Stomach (tissue), 9 donors: Measurements from ENCODE around the gene MRPL19. TPM values are rescaled to one million over a fixed set of nuclear protein-coding genes. Genes with fewer than 3 reads are reported as not detected.

Source experiments
- DNase-seq, 2 donors: peaks; one replicate each; pipeline versions ENCODE4 v3.0.0 to v3.0.0-alpha.2; 2013 to 2019
- H3K27ac ChIP-seq, 5 donors: fragments of 200-600 bp in 4 of 5; sonication (generic) in 4 of 5; one replicate each; pipeline ENCODE4 v1.5.1; 2013 to 2019; ENCODE audit warnings: mild to moderate bottlenecking in 1 of 5, moderate library complexity in 1 of 5
- H3K27me3 ChIP-seq, 3 donors: fragments of 200-600 bp; sonication (generic); one replicate each; pipeline ENCODE4 v1.5.1; 2017 to 2019; ENCODE audit warnings: mixed run types in 1 of 3
- H3K36me3 ChIP-seq, 4 donors: fragments of 200-600 bp; sonication (generic); 1 replicate in 3 of 4; 2 replicates in 1 of 4; pipeline ENCODE4 v1.5.1; 2016 to 2019
- H3K4me1 ChIP-seq, 4 donors: fragments of 200-600 bp; sonication (generic); one replicate each; pipeline ENCODE4 v1.5.1; 2016 to 2019
- H3K4me3 ChIP-seq, 4 donors: fragments of 200-600 bp; sonication (generic) in 3 of 4; one replicate each; pipeline ENCODE4 v1.5.1; 2016 to 2019; ENCODE audit warnings: mild to moderate bottlenecking in 1 of 4
- H3K9me3 ChIP-seq, 4 donors: fragments of 200-600 bp; sonication (generic); one replicate each; pipeline ENCODE4 v1.5.1; 2016 to 2019
- EP300 ChIP-seq: sonication (generic); formaldehyde crosslinking; IDR thresholded peaks from one replicate; pipeline ENCODE4 v1.6.1; 2017; ENCODE audit warnings: antibody characterized with exemption
- POLR2A ChIP-seq, 4 donors: fragments of 450-650 bp; IDR thresholded peaks; one replicate each; pipeline ENCODE4 v1.6.1; 2016; ENCODE audit warnings: antibody characterized with exemption in 4 of 4, control low read depth in 2 of 4, mild to moderate bottlenecking in 1 of 4, moderate library complexity in 1 of 4
- POLR2AphosphoS5 ChIP-seq, 3 donors: sonication (generic); formaldehyde crosslinking; IDR thresholded peaks; one replicate each; pipeline ENCODE4 v1.6.1; 2016; ENCODE audit warnings: antibody characterized with exemption in 3 of 3
- WGBS, 5 donors: extraction: QIAGEN DNeasy Blood & Tissue Kit in 3 of 5; methylation state at CpG; one replicate each; pipeline versions ENCODE4 v1.1.5 to v1.1.7; 2013 to 2018; 5-methylcytosine and 5-hydroxymethylcytosine counted together
- intact Hi-C: fragments of 100-400 bp; cut with DNase I; formaldehyde crosslinking; loops from one replicate; pipeline ENCODE4 v1.15.1; 2023; ENCODE audit warnings: low total_unique reads
- polyA plus RNA-seq, 3 donors: library from polyadenylated mRNA; stranded (reverse); fragments of 200-250 nt; gene quantifications; one replicate each; pipeline ENCODE4 v1.2.3, GENCODE V29; 2013
- total RNA-seq, 5 donors: library from RNA; depleted of rRNA; stranded (reverse); fragments of >200 nt; gene quantifications; one replicate each; pipeline versions ENCODE4 v1.1.0 to v1.2.3, GENCODE V29; 2014 to 2016
- TF ChIP-seq, protein P1 (sequence below), 7 experiments: fragments of 450-650 bp in 4 of 7; fragments of 200-600 bp in 3 of 7; sonication (generic) in 3 of 7; IDR thresholded peaks; one replicate each; pipeline ENCODE4 v1.5.1; 2016 to 2019; ENCODE audit warnings: antibody characterized with exemption in 7 of 7, control low read depth in 2 of 7, mild to moderate bottlenecking in 1 of 7
- donor health status: healthy with polysubstance abuse.
- donor health status: Bipolar disorder and iron deficiency.
- donor health status: healthy.

The MRPL19 gene
- total and polyA plus RNA-seq, 8 donors = 8.8 to 55.0 (median 29.9) TPM

DNA sequence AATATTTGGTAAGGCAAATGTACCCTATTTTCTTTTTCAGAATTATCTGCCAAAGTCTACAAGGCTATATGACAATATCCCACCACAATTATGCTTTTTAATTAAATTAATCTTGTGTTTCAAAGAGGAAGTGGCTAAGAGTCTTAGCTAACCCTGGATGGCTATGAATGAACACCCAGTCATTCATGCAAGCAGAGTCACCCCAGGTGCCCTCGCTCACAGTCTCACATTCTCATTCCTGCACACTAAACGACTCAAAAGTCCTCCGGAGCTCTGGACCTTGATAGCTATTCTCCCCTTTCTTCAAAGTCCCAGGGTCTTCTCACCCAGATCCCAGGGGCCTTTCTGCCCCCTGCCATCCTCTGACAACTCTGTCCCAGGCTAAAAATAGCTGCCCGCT is 42.1 kb upstream of the MRPL19 start:
- DNase-seq = no peak
- Histone ChIP-seq H3K27ac (no peak overlapping the region), H3K27me3 (peaks cover 0 to 45% (median 10%) of the 10 kb centered on the region in 3 donors), H3K36me3 (no peaks in the 10 kb centered on the region), H3K4me3 (no peak overlapping the region), H3K9me3 (no peaks in the 10 kb centered on the region), H3K4me1 (peaks cover 0 to 11% (median 6%) of the 10 kb centered on the region in 4 donors)
- TF ChIP-seq POLR2AphosphoS5 (IDR thresholded peaks at IDR 0.05) = no peak
- TF ChIP-seq, protein P1, sequence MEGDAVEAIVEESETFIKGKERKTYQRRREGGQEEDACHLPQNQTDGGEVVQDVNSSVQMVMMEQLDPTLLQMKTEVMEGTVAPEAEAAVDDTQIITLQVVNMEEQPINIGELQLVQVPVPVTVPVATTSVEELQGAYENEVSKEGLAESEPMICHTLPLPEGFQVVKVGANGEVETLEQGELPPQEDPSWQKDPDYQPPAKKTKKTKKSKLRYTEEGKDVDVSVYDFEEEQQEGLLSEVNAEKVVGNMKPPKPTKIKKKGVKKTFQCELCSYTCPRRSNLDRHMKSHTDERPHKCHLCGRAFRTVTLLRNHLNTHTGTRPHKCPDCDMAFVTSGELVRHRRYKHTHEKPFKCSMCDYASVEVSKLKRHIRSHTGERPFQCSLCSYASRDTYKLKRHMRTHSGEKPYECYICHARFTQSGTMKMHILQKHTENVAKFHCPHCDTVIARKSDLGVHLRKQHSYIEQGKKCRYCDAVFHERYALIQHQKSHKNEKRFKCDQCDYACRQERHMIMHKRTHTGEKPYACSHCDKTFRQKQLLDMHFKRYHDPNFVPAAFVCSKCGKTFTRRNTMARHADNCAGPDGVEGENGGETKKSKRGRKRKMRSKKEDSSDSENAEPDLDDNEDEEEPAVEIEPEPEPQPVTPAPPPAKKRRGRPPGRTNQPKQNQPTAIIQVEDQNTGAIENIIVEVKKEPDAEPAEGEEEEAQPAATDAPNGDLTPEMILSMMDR (IDR thresholded peaks at IDR 0.05) = no peak
- no peak for TF ChIP-seq POLR2A (IDR thresholded peaks at IDR 0.05)
- no peak for TF ChIP-seq EP300
- intact Hi-C loops = no loop called here
- 33 to 63% (median 45%) methylated on average over 4 of the region's 4 CpGs for WGBS, 5 donors

- intact Hi-C loops = no loop called here
- no peak overlapping the region for H3K27ac ChIP-seq
- 52 to 69% (median 60%) methylated on average over 6 of the region's 6 CpGs for WGBS, 5 donors
- H3K4me1 ChIP-seq = peaks cover 0 to 11% (median 6%) of the 10 kb centered on the region in 4 donors
- no peaks in the 10 kb centered on the region for H3K36me3 ChIP-seq
- no peaks in the 10 kb centered on the region for H3K9me3 ChIP-seq
- H3K27me3 ChIP-seq = peaks cover 0 to 57% (median 13%) of the 10 kb centered on the region in 3 donors
- no peak overlapping the region for H3K4me3 ChIP-seq
- DNase-seq = no peak
- TF ChIP-seq, protein P1 (IDR thresholded peaks at IDR 0.05) = no peak
- TF ChIP-seq POLR2A (IDR thresholded peaks at IDR 0.05) = no peak
- no peak for TF ChIP-seq POLR2AphosphoS5 (IDR thresholded peaks at IDR 0.05)
- TF ChIP-seq EP300 = no peak
These were observed 40.6 kb upstream of the MRPL19 start for GRCh38 chr2:75605770-75606529.

DNA sequence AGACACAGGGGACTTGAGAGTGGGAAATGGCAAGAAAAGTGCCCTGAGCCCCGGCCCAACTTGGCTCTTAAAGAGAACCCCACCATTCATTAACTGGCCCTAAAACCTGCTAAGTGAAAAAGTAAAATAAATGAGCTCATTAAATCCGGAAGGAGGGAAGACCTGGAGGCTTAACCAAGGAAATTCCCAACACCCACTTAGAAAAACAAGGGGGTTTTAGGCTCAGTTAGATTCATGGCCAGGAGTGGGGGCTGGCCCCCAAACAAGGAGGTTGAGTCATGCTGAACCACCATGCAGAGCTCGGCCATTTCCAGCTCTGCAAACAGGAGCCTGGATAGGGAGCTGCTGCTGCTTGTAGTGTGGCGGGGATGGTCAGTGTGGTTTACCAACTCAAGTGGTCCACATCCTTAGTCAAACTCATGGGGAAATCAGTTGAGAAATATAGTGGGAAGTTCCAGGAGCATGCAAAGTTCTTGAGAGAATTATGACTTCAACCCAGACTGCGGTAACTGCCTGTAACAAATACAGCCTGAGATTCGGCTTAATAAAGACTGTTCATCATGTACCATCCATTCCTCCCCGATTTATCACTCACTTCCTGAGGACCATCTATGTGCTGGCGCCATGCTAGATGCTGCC is 39.7 kb upstream of the MRPL19 start:
- 73 to 86% (median 81%) methylated on average over 8 of the region's 8 CpGs for WGBS, 5 donors
- no peak for DNase-seq
- intact Hi-C loops = no loop called here
- H3K4me3 ChIP-seq = no peak overlapping the region
- TF ChIP-seq POLR2AphosphoS5 (IDR thresholded peaks at IDR 0.05) = no peak
- TF ChIP-seq, protein P1 (IDR thresholded peaks at IDR 0.05) = no peak
- TF ChIP-seq POLR2A (IDR thresholded peaks at IDR 0.05) = no peak
- TF ChIP-seq EP300 = no peak
- peaks cover 0 to 11% (median 6%) of the 10 kb centered on the region in 4 donors for H3K4me1 ChIP-seq
- peaks cover 0 to 60% (median 13%) of the 10 kb centered on the region in 3 donors for H3K27me3 ChIP-seq
- H3K9me3 ChIP-seq = no peaks in the 10 kb centered on the region
- no peak overlapping the region for H3K27ac ChIP-seq
- no peaks in the 10 kb centered on the region for H3K36me3 ChIP-seq

DNA sequence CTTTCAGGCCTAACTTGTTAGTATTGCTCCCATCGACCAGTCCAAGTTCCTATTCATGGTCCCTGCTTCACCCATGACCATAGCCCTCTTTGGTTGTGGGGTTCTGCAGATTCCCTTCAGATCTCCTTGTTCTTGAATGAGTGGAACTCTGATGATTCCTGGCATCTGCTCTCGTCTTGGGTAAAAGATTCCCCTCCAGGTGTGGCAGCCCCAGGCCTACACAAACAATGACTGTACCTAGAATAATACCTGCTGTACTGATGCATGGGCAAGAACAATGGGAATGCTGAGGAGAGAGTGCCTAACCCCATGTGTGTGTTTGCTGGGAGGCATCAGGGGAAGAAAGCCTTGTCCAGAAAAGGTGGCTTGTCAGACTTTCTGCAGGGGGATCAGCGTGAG is 39.2 kb upstream of the MRPL19 start:
- no peak overlapping the region for H3K27ac ChIP-seq
- H3K27me3 ChIP-seq = peaks cover 0 to 65% (median 13%) of the 10 kb centered on the region in 3 donors
- no peak overlapping the region for H3K4me3 ChIP-seq
- no peaks in the 10 kb centered on the region for H3K36me3 ChIP-seq
- no peak for DNase-seq
- no peak for TF ChIP-seq EP300
- no peak for TF ChIP-seq POLR2AphosphoS5 (IDR thresholded peaks at IDR 0.05)
- TF ChIP-seq POLR2A (IDR thresholded peaks at IDR 0.05) = no peak
- TF ChIP-seq, protein P1 (IDR thresholded peaks at IDR 0.05) = no peak
- intact Hi-C loops = no loop called here
- WGBS, 5 donors = 87 to 93% (median 90%) methylated on average over 3 of the region's 3 CpGs
- H3K9me3 ChIP-seq = no peaks in the 10 kb centered on the region
- H3K4me1 ChIP-seq = peaks cover 0 to 11% (median 6%) of the 10 kb centered on the region in 4 donors
